ENCODE data around the gene MLLT3.

The MLLT3 gene

GRCh38 chr9:20398536-20399338 lies 223.6 kb downstream of the MLLT3 start:
- no peak overlapping the region for H3K27ac ChIP-seq
- no peak for DNase-seq (ENCODE audit: low read depth, low spot score)

- DNase-seq (ENCODE audit: low read depth, low spot score), result no peak
These were observed 225.0 kb downstream of the MLLT3 start for GRCh38 chr9:20397348-20397747.

DNA sequence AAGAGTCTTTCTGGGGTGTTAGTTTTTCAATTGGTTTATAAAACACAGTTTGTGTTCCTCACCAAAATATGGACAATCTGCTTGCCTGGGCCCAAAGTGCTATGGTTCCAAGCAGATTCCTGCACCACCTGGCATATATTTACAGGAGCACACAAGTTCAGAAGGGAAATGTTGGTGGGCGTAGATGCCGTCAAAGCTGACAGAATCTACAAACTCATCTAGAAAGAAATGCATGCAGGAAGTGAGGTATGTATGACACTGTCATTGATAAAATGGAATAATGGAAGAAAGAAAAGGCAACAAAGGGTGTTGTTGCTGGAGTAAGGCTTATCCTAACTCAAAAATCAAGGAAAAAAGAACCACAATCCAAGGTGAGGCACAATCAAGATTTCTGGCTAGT lies 225.8 kb downstream of the MLLT3 start:
- no peak overlapping the region for H3K27ac ChIP-seq
- no peak for DNase-seq (ENCODE audit: low read depth, low spot score)

More at GRCh38 chr9:20397348-20397747, 225.0 kb downstream of the MLLT3 start:
- H3K27ac ChIP-seq, result no peak overlapping the region

DNA sequence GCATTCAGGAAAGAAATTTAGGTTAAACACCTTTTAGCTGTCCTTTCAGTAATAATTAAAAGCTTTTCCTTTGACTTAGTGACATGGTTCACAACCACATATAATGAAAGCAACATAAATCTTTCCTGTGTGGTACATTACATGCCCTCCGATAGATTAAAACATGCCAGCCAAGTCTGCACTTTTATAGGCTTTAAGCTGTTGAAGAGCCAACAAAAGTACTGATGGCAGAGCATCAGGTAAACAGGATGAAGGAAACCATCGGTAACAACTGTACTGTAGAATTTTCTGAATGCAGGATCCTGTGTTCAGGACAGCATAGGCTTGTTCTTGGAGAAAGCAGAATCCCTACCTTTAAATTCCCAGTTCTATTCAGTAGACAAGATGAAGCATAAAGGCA lies 226.6 kb downstream of the MLLT3 start:
- DNase-seq (ENCODE audit: low read depth, low spot score), result no peak
- H3K27ac ChIP-seq, result no peak overlapping the region

DNA sequence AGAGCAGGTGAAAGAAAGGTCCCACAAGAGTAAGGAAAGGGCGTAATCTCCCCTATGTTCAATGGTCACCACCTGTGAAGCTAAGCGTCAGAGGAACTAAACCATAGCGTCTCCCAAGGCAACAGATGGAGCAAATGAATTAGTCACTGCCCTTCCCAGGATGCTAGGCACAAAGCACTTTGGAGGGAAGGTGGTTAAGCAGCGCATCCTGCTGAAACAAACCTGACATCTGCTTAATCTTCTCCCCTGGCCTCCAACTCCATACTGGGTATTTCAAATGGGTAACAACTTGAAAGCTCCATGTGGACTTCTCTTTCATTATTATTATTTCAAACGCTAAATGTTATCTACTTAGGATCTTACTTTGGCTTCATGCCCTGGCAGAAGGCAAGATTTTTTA lies 227.3 kb downstream of the MLLT3 start:
- DNase-seq (ENCODE audit: low read depth, low spot score), result no peak
- no peak overlapping the region for H3K27ac ChIP-seq

DNA sequence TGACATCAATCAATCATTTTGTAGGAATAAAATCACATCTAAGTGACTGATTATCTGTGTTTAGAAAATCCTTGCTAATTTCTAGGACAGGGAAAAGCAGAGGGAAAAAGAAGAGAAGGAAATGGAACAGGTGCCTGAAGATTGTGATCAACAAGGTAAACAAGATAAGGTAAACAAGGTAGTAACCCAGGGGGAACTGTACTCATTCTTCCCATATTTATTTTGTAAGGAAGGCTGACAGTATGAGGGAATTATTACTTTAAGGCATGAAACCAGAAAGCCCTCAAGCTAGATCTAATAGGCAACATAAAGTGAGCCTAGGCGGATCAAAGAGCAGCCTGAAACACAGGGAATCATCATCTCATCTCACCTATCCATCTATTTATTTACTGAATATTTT lies 231.1 kb downstream of the MLLT3 start:
- DNase-seq (ENCODE audit: low read depth, low spot score), result no peak

GRCh38 chr9:20390400-20390799 lies 231.9 kb downstream of the MLLT3 start:
- no peak for DNase-seq (ENCODE audit: low read depth, low spot score)
- no peak overlapping the region for H3K27ac ChIP-seq

More for the DNA sequence above, 231.1 kb downstream of the MLLT3 start:
- H3K27ac ChIP-seq, result no peak overlapping the region

GRCh38 chr9:20387062-20387461 lies 235.2 kb downstream of the MLLT3 start:
- no peak for DNase-seq (ENCODE audit: low read depth, low spot score)
- H3K27ac ChIP-seq, result no peak overlapping the region

- DNase-seq (ENCODE audit: low read depth, low spot score), result no peak
- H3K27ac ChIP-seq, result no peak overlapping the region
These were observed 237.7 kb downstream of the MLLT3 start for GRCh38 chr9:20384642-20385041.

DNA sequence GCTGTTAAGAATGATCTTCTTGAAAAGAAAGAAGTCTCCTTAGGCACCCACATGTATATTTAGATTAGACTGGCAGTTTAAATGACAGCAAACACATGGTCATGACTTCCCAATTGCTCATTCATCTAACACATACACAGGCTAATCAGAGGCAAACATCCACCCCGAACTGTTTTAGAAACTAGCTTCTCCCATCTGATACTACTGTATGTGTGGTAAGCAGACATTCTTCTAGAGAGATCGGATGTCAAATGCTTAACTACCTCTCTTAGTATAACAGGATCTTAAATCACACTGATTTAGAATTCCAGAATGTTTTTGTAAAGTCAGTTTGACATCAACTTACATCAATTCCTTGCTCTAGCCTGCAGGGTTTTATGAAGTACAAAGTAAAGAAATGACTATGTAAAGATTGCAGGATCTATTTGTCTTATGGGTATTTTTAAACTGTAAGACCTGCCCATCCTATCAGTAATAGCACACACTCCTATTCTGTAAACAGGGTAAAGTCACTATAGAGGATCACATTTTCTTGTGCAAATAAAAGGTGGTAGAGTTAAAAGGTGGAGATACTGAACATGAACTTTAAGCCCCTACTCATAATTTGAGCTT lies 239.7 kb downstream of the MLLT3 start:
- DNase-seq (ENCODE audit: low read depth, low spot score), result no peak
- no peak overlapping the region for H3K27ac ChIP-seq

GRCh38 chr9:20380546-20380945 lies 241.8 kb downstream of the MLLT3 start:
- no peak for DNase-seq (ENCODE audit: low read depth, low spot score)
- H3K27ac ChIP-seq, result no peak overlapping the region

DNA sequence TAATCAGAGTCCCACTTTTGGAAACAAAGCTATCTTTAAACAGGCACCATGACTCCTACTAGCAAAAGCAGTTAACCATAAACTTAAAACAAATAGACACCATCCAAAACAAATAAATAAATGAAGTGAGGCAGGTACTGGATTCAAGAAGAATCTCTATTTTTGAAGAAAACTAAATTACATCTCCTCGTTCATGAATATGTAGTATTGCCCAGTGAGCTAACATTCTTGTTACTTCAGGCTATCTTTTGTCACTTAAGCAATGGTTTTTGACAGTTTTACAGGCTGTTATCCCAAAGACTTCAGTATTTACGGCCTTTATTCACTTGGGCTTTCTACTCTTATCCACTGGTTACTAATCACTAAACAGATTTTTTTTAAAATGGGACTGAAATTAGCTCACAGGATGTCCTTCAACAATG lies 242.5 kb downstream of the MLLT3 start:
- H3K27ac ChIP-seq, result no peak overlapping the region
- no peak for DNase-seq (ENCODE audit: low read depth, low spot score)

GRCh38 chr9:20378851-20379250 lies 243.4 kb downstream of the MLLT3 start:
- no peak for DNase-seq (ENCODE audit: low read depth, low spot score)
- no peak overlapping the region for H3K27ac ChIP-seq

DNA sequence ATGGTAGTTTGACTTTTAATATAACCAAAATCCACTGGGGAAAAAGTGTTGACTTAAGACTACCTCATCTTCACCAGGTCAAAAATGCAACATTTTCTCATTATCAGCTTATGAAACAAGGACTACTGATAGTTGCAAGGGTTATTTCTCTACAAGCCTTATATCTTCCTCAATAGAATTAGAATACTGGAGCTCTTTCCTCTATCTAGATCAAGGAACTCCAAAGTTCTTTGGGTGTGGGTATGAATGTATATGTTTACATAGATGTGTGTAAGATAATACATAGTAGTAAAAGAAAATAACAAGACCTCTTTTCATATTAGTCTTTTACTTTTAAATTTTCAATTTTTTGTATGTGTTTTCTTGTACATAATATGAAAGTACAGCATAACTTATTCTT lies 244.5 kb downstream of the MLLT3 start:
- no peak overlapping the region for H3K27ac ChIP-seq
- DNase-seq (ENCODE audit: low read depth, low spot score), result no peak

DNA sequence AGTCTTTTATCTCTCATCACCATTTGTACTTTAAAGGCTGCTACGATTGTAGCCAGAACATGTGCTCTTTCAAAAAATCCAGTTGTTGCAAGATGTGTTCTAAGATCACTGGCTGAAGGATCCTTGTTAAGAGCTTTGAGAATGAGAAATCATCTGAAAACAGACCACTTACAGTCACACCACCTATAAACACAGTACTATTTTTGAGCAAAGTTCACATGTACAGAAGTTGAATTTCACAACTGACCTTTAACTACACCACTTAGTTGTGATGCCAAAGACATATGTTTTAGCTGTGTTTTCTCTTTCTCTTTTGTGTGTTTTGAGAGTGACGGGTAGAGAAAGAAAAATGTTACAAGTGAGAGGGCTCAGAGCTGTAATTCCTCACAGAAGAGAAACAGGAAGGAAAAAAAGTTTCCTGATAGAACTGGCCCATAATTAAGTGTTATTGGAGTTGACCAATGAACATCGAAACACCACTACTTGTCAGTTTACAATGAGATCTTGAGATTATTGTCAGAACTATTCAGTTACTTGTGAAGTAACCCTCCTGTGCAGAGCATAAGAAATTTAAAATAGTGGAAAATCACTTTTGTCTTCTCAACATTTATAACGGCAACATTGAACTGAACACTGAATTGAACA lies 245.4 kb downstream of the MLLT3 start:
- no peak overlapping the region for H3K27ac ChIP-seq
- no peak for DNase-seq (ENCODE audit: low read depth, low spot score)

- no peak overlapping the region for H3K27ac ChIP-seq
- no peak for DNase-seq (ENCODE audit: low read depth, low spot score)
These were observed 246.3 kb downstream of the MLLT3 start for GRCh38 chr9:20376042-20376441.

DNA sequence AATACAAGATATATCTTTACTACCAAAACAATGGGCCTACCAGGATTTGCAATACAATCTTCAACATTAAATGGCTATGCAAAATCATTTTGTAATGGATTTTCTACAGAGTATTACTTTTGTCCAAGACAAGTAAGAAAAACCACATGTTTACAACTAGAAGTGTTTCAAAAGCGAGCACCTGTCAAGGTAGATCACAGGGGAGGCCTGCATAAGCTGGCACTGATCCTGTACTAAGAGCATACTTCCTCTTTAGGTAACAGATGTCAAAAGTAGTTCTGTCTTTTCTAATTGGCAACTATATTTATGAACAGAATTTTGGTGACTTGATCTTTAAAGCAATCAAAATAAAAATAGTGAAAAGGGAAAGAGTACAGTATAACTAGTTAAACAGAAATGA lies 249.0 kb downstream of the MLLT3 start:
- no peak for DNase-seq (ENCODE audit: low read depth, low spot score)
- no peak overlapping the region for H3K27ac ChIP-seq

DNA sequence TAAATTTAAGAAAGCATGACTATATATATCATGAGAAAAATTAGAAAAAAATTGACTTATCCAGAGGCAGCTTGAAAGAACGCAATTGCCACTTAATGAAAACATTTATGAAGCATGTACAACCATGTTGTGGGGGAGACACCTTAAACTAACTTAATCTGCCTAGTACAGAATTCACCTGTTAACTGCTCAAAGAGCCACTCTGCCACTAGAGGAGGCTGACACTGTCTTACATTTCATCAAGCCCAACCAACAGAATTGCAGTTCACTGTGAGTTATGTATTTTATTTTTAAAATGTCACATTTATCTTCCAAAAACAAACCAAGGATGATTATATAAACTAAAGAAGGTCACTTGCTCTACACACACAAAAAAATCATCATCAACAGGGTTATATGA lies 252.9 kb downstream of the MLLT3 start:
- no peak for DNase-seq (ENCODE audit: low read depth, low spot score)
- H3K27ac ChIP-seq, result no peak overlapping the region

- no peak overlapping the region for H3K27ac ChIP-seq
- DNase-seq (ENCODE audit: low read depth, low spot score), result no peak
These were observed 254.4 kb downstream of the MLLT3 start for GRCh38 chr9:20367855-20368254.

DNA sequence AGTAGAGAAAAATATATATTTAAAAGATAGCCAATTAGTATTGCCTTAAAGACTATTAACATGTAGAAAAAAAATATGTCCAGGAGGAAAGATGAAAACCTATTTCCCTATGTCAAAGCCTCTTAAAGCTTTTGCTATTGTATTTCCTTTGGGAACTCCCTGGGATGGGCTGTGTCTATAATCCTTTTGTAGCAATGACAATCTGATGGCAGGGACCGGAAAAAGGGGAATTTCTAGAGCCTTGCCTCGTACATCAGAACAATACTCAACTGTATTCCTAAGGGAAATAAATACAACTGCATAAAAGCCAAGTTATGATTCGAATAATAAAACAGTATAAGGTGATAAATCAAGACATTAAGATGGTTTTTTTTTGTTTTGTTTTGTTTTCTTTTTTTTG lies 257.3 kb downstream of the MLLT3 start:
- no peak for DNase-seq (ENCODE audit: low read depth, low spot score)
- H3K27ac ChIP-seq, result no peak overlapping the region

DNA sequence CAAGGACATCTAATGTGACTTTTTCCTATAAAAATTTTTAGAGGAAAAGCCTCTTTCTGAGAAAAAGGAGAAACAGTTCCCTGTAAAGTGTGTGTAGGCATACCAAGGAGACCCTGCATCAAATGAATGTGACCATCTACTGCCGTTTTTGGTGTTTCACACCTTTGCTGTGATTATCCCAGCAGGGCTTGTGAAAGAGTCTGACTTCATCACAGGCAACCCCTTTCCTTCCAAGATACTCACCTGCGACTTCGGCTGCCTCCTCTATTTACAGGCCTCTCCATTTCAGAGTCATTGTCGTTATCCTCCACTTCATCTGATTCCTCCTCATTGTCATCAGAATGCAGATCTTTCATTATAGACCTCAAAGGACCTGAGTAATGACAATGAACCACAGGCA lies 259.1 kb downstream of the MLLT3 start:
- no peak for DNase-seq (ENCODE audit: low read depth, low spot score)
- H3K27ac ChIP-seq, result no peak overlapping the region

Measured in epithelial cell of prostate (primary cell).